HEK293T (cell line): ENCODE data around the gene IKBKE.

Experiments
- CTCF ChIA-PET: fragments of 350-600 bp; formaldehyde crosslinking; extraction: SDS; loops from one replicate; lab custom pipeline; 2021; ENCODE audit warnings: antibody characterized with exemption, inconsistent platforms; lab: Yijun Ruan, JAX
- POLR2A ChIA-PET: fragments of 350-600 bp; formaldehyde crosslinking; extraction: SDS; loops from one replicate; lab custom pipeline; 2020; ENCODE audit warnings: antibody characterized with exemption, inconsistent platforms; lab: Yijun Ruan, JAX
- DNase-seq: peaks from one replicate; pipeline ENCODE4 v3.0.0; 2012; ENCODE audit warnings: mixed read lengths; ENCODE audit errors: extremely low spot score
- ARNT ChIP-seq: fragments of 450-650 bp; IDR thresholded peaks from 2 replicates; pipeline ENCODE4 v1.6.1; 2017; ENCODE audit warnings: mild to moderate bottlenecking
- BHLHE40 ChIP-seq: fragments of 450-650 bp; IDR thresholded peaks from 2 replicates; pipeline ENCODE4 v1.6.1; 2016; ENCODE audit warnings: mild to moderate bottlenecking, moderate library complexity, borderline replicate concordance
- CTBP1 ChIP-seq: fragments of 450-650 bp; IDR thresholded peaks from 2 replicates; pipeline ENCODE4 v1.6.1; 2016; ENCODE audit warnings: borderline replicate concordance
- ELF4 ChIP-seq: fragments of 450-650 bp; IDR thresholded peaks from 2 replicates; pipeline ENCODE4 v1.6.1; 2017; ENCODE audit warnings: antibody characterized with exemption
- FOXA1 ChIP-seq: fragments of 450-650 bp; IDR thresholded peaks from 2 replicates; pipeline ENCODE4 v1.6.1; 2016; ENCODE audit warnings: mild to moderate bottlenecking
- FOXK2 ChIP-seq: fragments of 450-650 bp; IDR thresholded peaks from 2 replicates; pipeline ENCODE4 v1.6.1; 2016; ENCODE audit warnings: mild to moderate bottlenecking
- FOXM1 ChIP-seq: fragments of 450-650 bp; IDR thresholded peaks from 2 replicates; pipeline ENCODE4 v1.6.1; 2017; ENCODE audit warnings: mild to moderate bottlenecking, borderline replicate concordance
- HDGF ChIP-seq: fragments of 450-650 bp; IDR thresholded peaks from 2 replicates; pipeline ENCODE4 v1.6.1; 2017; ENCODE audit warnings: antibody characterized with exemption, borderline replicate concordance
- L3MBTL2 ChIP-seq: fragments of 450-650 bp; conservative IDR thresholded peaks from 2 replicates; pipeline ENCODE4 v1.6.1; 2016; ENCODE audit warnings: mild to moderate bottlenecking
- LEF1 ChIP-seq: fragments of 450-650 bp; IDR thresholded peaks from 2 replicates; pipeline ENCODE4 v1.6.1; 2017; ENCODE audit warnings: mild to moderate bottlenecking, borderline replicate concordance
- NFRKB ChIP-seq: fragments of 450-650 bp; IDR thresholded peaks from 2 replicates; pipeline ENCODE4 v1.6.1; 2016; ENCODE audit warnings: mild to moderate bottlenecking, moderate library complexity
- PKNOX1 ChIP-seq: fragments of 450-650 bp; IDR thresholded peaks from 2 replicates; pipeline ENCODE4 v1.6.1; 2016
- SP1 ChIP-seq: fragments of 450-650 bp; IDR thresholded peaks from 2 replicates; pipeline ENCODE4 v1.6.1; 2017
- SUZ12 ChIP-seq: fragments of 450-650 bp; IDR thresholded peaks from 2 replicates; pipeline ENCODE4 v1.6.1; 2016; ENCODE audit warnings: mild to moderate bottlenecking
- TARDBP ChIP-seq: fragments of 450-650 bp; IDR thresholded peaks from 2 replicates; pipeline ENCODE4 v1.6.1; 2016
- ZNF384 ChIP-seq: fragments of 450-650 bp; IDR thresholded peaks from 2 replicates; pipeline ENCODE4 v1.6.1; 2016

IKBKE gene

GRCh38 chr1:206504363-206504713 lies 34.1 kb downstream of the IKBKE start:
- TF ChIP-seq HDGF (no peak), ELF4 (no peak), SP1 (no peak)
- CTCF ChIA-PET: interaction anchor here (0.6 to 1.6 kb wide), 2 partner anchors 14 to 466 kb away, joined by 3 read pairs; no protein-coding TSS in a partner anchor
- POLR2A ChIA-PET: no interaction called here

GRCh38 chr1:206505702-206506355 lies 35.6 kb downstream of the IKBKE start:
- POLR2A ChIA-PET: no interaction called here
- CTCF ChIA-PET: interaction anchor here (0.6 to 1.0 kb wide), 2 partner anchors 15 to 29 kb away, joined by 3 to 4 read pairs; no protein-coding TSS in a partner anchor
- DNase-seq: no peak

More at GRCh38 chr1:206504363-206504713, 34.1 kb downstream of the IKBKE start:
- no peak for DNase-seq

GRCh38 chr1:206506405-206507283 lies 36.4 kb downstream of the IKBKE start:
- CTCF ChIA-PET: no interaction called here
- TF ChIP-seq LEF1 (no peak), FOXA1 (no peak), SP1 (no peak), CTBP1 (no peak), ZNF384 (no peak), ELF4 (no peak), FOXM1 (no peak), L3MBTL2 (no peak), ARNT (no peak), PKNOX1 (no peak)
- POLR2A ChIA-PET: no interaction called here
- no peak for DNase-seq

More at GRCh38 chr1:206505702-206506355, 35.6 kb downstream of the IKBKE start:
- TF ChIP-seq TARDBP: no peak
- TF ChIP-seq BHLHE40: no peak
- no peak for TF ChIP-seq CTBP1
- TF ChIP-seq HDGF: no peak
- no peak for TF ChIP-seq L3MBTL2
- TF ChIP-seq SP1: no peak
- TF ChIP-seq FOXM1: no peak
- TF ChIP-seq ELF4: no peak
- no peak for TF ChIP-seq NFRKB
- no peak for TF ChIP-seq ZNF384
- TF ChIP-seq LEF1: no peak
- no peak for TF ChIP-seq PKNOX1
- no peak for TF ChIP-seq FOXK2
- TF ChIP-seq FOXA1: no peak
- TF ChIP-seq SUZ12: no peak
- no peak for TF ChIP-seq ARNT

GRCh38 chr1:206507284-206508129 lies 37.2 kb downstream of the IKBKE start, which contains the start of gene RASSF5:
RASSF5 (plus strand) TSS chr1:206507531; CDS start chr1:206507603, 72 bp downstream.
- ChIA-PET CTCF (no interaction called here), POLR2A (no interaction called here)
- TF ChIP-seq PKNOX1 (peak; percentile 35; the same call in 1 of the 2 replicates), ZNF384 (no peak)
- DNase-seq: peak; percentile 50

- ChIA-PET POLR2A (no interaction called here), CTCF (no interaction called here)
- no peak for TF ChIP-seq PKNOX1
- TF ChIP-seq FOXK2: no peak
- TF ChIP-seq SUZ12: no peak
- no peak for TF ChIP-seq ELF4
- no peak for TF ChIP-seq SP1
- no peak for TF ChIP-seq ZNF384
- TF ChIP-seq TARDBP: no peak
- no peak for TF ChIP-seq LEF1
- TF ChIP-seq CTBP1: no peak
- no peak for DNase-seq
These were observed 38.0 kb downstream of the IKBKE start for GRCh38 chr1:206508130-206508889.
